ENCODE data around the gene UBE2QL1.

GRCh38 chr5:6453937-6454560 lies 5.4 kb downstream of the UBE2QL1 start:
- TF ChIP-seq EP300 (IDR thresholded peaks at IDR 0.05), result no peak
- TF ChIP-seq, protein P1, sequence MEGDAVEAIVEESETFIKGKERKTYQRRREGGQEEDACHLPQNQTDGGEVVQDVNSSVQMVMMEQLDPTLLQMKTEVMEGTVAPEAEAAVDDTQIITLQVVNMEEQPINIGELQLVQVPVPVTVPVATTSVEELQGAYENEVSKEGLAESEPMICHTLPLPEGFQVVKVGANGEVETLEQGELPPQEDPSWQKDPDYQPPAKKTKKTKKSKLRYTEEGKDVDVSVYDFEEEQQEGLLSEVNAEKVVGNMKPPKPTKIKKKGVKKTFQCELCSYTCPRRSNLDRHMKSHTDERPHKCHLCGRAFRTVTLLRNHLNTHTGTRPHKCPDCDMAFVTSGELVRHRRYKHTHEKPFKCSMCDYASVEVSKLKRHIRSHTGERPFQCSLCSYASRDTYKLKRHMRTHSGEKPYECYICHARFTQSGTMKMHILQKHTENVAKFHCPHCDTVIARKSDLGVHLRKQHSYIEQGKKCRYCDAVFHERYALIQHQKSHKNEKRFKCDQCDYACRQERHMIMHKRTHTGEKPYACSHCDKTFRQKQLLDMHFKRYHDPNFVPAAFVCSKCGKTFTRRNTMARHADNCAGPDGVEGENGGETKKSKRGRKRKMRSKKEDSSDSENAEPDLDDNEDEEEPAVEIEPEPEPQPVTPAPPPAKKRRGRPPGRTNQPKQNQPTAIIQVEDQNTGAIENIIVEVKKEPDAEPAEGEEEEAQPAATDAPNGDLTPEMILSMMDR (IDR thresholded peaks at IDR 0.05), result no peak
- no peak for TF ChIP-seq POLR2A (IDR thresholded peaks at IDR 0.05)
- TF ChIP-seq POLR2AphosphoS5 (IDR thresholded peaks at IDR 0.05), result no peak
